ENCODE measurements around the gene TMEM238.
"Not testable (repeated sequence)": the region's sequence is repeated elsewhere in the genome, so short reads cannot be mapped to it uniquely, and the experiment has no call there.

The TMEM238 gene

DNA sequence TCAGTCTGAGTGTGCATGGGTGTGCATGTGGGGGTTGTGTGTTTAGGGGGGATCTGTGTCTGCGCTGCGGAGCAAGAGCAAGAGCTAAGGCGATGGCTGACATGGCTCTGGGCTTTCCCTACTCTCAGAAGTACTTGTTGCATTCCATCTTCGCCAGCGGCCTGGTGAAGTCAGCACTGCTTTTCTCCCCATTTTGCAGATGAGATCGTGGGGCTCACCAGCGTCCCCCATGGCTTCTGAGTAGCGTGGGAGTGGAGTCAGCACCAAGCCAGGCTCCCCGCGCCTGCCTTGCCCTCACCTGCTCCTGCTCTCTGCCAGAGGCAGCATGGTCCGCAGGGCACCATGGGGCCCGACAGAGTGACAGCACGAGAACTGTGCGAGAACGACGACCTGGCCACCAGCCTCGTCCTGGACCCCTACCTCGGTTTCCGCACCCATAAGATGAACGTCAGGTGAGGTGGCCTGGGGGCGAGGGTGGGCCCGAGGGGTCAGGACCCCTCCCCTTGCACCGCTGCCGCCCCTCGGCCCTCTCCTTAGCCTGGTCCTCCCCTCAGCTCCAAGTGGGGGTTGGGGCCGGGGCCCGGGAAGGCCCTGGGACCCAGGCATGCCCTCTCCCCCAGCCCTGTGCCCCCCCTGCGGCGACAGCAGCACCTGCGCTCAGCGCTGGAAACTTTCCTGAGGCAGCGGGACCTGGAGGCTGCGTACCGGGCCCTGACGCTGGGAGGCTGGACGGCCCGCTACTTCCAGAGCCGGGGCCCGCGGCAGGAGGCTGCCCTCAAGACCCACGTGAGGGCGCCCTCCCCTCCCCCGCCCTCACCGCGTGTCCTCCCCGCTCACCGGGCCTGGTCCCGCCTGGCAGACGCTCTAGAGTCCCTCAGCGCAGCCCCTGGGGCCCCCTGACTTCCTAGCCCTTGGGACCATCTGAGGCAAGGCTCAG is 42.2 kb downstream of the TMEM238 start:
- in situ Hi-C loops (cut with MboI; ENCODE audit: low sequenced_read_pairs), result no loop called here

- in situ Hi-C loops (cut with MboI; ENCODE audit: low sequenced_read_pairs), result no loop called here
These were observed 42.9 kb downstream of the TMEM238 start for GRCh38 chr19:55341171-55341588.

DNA sequence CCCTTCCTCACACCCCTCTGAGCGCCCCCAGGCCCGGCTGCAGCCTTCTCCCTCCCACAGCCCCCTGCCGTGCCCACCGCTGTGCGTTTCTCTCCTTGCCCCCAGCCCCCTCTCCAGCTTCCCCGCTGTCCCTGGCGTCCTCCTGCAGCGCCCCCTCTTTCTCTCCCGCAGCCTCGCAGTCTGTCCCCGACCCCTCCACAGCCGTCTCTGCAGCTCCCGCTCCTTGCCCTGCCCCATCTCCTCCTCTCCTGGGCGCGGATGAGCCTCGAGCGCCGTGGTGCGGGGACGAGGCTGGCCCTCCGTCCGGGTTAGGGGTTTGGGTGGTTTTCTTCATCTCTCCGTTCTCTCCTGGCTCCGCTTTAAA is 43.3 kb downstream of the TMEM238 start:
- in situ Hi-C loops (cut with MboI; ENCODE audit: low sequenced_read_pairs), result no loop called here

DNA sequence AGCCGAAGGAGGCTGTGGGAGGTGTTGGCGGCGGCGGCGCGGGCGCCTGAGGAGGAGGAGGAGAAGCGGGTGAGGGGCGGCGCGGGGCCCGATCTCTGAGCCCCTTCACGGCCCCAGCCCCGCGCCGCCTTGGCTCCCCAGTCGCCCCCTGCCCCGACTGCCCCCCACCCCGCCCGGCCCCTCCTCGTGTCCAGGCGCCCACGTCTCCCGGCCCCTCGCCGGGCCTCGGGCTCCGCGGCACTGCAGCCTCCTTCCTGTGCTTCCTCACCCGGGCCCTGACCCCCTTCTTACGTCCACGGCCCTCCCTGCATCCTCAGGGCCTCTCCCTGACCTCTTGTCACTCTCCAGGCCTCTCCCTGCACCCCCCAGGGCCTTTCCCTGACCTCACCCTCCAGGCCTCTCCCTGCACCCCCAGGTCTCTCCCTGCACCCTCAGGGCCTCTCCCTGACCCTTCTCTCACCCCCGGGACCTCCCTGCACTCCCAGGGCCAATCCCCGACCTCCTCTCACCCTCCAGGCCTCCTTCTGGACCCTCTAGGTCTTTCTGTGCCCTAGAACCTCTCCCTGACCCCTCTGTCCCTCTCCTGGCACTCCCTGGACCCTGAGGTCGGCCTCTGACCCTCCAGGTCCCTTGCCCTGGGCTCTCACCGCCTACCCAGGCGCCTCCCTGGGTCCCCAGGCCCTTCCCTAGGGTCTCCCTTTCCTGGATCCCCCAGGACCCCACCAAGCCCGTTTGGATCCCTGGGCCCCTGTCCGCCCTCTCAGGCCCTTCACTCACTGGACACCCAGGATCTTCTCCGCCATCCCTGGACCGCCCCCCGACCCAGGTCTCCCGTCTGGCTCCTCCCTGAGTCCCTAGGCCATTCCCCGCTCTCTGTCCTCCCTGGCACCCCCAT is 44.0 kb downstream of the TMEM238 start:
- in situ Hi-C loops (cut with MboI; ENCODE audit: low sequenced_read_pairs), result no loop called here

DNA sequence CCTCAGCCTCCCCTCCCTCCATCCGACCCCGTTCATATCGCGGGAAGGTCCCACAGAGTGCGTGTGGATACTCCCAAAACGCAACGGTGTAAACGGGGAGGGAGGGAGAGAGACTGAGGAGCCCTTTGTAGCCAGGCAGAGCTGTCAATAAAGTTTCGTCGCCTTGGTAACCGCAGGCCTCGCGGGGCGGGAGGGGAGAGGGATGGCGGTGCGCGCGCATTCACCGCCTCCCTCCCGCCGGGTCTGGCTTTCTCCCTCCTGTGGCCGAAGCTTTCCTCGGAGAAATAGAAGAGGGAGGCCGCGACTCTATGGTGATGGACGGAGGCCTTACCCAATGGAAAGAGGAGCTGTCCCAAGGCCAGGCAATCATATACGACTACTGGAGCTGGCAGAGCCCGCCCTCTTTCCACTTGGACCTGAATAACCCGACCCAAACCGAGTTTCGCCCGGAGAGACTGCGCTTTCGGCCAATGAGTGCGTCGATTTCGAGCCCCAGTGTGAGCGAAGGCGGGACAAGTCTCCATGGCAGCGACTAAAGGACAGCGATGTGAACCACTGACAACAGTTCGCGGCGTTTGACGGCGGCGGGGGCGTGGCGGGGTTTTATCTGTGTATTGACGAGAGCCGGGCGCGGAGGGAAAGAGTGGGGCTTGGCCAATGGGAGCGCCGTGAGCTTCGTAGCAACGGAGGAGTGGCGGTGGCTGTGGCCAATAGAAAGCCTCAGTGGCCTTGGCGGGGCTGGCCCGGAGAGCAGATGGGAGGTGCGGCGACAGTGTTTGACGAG is 44.8 kb downstream of the TMEM238 start, which contains the start of gene KMT5C:
KMT5C (plus strand) TSS at position 772 of the 784 bp plus-strand sequence. CDS start 2,061 bp downstream, outside the sequence.
- in situ Hi-C loops (cut with MboI; ENCODE audit: low sequenced_read_pairs), result no loop called here

- in situ Hi-C loops (cut with MboI; ENCODE audit: low sequenced_read_pairs), result no loop called here
These were observed 48.0 kb downstream of the TMEM238 start for GRCh38 chr19:55336101-55336500.

- in situ Hi-C loops (cut with MboI; ENCODE audit: low sequenced_read_pairs), result no loop called here
These were observed 50.2 kb downstream of the TMEM238 start for GRCh38 chr19:55333870-55334269.

GRCh38 chr19:55329791-55330190 is 54.3 kb downstream of the TMEM238 start:
- in situ Hi-C loops (cut with MboI; ENCODE audit: low sequenced_read_pairs), result not testable (repeated sequence)

Measured in HL-60/S4 (cell line).